Measurements from ENCODE around the gene LYSMD4.

LYSMD4 gene

DNA sequence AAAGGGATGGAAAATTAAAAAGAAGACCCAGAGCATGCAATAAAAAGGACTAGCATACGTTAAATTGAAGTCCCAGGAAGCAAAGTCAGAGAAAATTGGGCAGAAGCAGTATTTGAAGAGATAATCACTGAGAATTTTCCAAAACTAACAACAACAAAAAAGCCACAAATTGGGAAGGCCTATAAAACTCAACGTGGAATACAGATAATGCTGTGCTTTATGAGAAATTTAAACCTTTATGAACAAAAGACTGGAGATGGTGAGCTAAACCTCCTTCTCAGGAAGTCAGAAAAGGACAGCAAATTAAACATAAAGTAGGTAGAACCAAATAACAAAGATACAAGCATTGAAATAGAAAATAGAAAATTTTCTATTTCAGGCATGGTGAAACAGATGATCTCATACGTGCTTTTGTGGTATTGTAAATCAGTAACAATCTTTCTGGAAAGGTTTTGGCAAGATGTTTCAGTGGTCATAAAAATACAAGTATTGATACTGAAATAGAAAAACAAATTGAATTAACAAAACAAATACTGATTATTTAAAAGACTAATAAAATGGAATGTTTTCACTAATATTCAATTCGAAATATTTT, 55.6 kb downstream of the LYSMD4 start:
- Histone ChIP-seq H3K9me3 (ENCODE audit: control insufficient read depth, insufficient read depth, low read depth, low read length) (no peaks in the 10 kb centered on the region), H3K4me3 (ENCODE audit: low read depth, low read length) (no peak overlapping the region), H3K36me3 (ENCODE audit: control insufficient read depth, insufficient read depth, low read length) (peaks cover 27% of the 10 kb centered on the region), H3K27ac (ENCODE audit: low read depth, low read length) (no peak overlapping the region), H3K4me1 (ENCODE audit: control insufficient read depth, insufficient read depth, low read length) (no peaks in the 10 kb centered on the region), H3K27me3 (ENCODE audit: control insufficient read depth, insufficient read depth, low read length) (no peaks in the 10 kb centered on the region), H3K9ac (ENCODE audit: low read length) (no peak overlapping the region)
